ENCODE measurements around the gene TMEM203.

Gene TMEM203

DNA sequence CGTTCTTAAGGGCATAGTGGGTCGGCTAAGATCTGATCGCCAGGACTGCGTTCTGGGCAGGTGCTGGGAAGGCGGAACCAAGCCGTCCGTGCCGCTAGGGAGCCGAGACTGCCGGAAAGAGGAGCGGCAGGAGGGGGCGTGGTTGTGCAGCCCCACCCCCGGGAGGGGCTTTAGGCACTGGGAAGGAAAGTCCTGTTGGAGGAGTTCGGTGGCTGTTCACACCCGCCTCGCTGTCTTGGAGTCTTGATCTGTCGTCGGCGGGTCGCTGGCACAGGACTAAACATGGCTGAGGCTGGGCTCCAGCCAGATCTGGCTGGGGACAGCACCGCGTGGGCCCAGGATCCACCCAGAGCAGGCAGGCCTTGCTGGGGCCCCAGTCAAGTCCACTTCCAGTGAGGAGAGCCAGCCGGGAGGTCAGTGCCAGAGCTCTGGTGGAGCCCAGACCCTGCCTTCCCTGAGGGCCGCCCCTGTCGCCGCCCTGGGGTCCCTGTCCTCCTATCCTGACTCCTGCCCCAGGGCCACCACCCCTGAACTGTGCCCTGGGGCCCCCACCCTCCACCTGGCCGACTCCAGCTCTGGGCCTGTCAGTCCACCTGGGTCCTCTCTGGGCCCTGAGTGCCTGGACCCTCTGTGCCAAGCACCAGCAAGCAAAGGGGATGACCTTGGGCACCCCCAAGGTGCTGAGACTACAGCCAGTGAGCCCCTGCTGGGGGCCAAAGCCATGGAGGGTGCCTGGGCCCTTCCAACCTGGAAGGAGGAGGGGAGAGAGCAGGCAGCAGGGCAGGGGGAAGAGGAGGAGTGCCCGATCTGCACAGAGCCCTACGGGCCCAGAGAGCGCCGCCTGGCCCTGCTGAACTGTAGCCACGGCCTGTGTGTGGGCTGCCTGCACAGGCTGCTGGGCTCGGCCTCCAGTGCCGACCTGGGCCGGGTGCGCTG, 12.1 kb upstream of the TMEM203 start:
- DNase-seq (ENCODE audit: low read depth), result no peak

DNA sequence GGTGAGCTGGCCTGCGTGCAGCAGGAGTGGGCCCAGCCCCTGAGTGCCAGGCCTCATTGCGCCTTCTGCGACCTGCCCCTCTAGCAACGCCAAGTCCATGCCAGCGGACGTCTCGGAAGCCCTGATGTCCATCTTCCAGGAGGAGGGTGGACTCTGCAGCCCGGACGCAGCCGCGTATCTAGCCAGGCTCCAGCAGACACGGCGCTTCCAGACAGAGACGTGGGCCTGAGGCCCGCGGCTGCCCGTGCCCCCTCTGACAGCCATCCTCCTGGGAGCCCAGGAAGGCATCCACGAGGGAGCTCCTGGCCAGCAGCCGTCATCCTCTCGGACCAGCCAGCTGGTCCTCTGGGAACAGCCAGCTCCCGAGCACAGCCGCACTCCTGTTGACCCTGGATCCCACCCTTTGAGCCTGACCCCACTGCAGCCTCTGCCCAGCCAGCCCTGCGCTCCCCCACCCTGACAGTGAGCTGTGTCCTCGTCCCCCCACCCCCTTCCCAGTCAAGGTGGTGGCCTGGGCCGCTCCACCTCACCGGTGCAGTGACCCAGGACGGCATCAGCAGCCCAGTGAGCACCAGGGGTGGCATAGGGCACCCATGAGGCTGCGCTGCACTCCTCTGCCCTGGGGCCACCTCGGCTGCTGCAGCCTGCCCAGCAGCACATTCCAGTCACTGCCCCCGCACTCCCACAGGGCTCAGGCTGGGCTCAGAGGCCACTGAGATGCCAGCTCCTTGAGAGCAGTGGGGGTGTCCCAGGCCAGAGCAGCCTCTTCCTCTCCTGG, 10.9 kb upstream of the TMEM203 start:
- DNase-seq (ENCODE audit: low read depth), result no peak

DNA sequence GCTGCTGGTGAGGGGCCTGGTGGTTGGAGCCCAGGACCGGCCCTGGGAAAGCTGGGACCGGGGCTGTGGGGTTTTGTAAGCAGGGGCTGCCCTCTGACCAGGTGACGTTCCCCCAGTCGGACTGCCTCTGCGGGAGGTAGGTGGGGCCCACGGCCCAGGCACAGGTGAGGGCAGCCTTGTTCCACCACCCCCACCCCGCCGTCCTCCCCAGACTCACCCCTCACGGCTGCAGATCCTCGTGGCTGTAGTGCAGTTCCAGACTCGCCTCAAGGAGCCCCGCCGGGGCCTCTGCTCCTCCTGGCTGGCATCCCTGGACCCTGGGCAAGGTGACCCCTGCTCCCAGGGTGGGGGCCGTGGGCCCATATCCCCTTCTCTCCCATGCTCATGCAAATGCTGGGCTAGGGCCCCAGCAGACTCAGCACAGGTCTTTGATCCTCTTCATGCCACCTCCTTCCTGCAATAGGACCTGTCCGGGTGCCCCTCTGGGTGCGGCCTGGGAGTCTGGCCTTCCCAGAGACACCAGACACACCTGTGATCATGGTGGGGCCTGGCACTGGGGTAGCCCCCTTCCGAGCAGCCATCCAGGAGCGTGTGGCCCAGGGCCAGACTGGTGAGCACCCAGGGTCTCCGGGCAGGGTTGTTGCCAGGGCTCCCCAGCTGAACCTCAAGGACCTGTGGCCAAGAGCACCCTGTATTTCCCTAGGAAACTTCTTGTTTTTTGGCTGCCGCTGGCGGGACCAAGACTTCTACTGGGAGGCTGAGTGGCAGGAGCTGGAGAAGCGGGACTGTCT, 9.9 kb upstream of the TMEM203 start:
- DNase-seq (ENCODE audit: low read depth), result no peak

DNA sequence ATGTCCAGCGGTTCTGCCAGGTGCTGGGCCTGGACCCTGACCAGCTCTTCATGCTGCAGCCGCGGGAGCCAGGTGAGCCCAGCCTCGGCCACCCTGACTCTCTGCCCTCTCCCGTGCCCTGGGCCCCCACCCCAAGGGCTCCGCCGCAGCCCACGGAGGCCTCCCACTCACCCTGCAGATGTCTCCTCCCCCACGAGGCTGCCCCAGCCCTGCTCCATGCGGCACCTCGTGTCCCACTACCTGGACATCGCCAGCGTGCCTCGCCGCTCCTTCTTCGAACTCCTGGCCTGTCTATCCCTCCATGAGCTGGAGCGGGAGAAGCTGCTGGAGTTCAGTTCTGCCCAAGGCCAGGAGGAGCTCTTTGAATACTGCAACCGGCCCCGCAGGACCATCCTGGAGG, 9.2 kb upstream of the TMEM203 start:
- no peak for DNase-seq (ENCODE audit: low read depth)

DNA sequence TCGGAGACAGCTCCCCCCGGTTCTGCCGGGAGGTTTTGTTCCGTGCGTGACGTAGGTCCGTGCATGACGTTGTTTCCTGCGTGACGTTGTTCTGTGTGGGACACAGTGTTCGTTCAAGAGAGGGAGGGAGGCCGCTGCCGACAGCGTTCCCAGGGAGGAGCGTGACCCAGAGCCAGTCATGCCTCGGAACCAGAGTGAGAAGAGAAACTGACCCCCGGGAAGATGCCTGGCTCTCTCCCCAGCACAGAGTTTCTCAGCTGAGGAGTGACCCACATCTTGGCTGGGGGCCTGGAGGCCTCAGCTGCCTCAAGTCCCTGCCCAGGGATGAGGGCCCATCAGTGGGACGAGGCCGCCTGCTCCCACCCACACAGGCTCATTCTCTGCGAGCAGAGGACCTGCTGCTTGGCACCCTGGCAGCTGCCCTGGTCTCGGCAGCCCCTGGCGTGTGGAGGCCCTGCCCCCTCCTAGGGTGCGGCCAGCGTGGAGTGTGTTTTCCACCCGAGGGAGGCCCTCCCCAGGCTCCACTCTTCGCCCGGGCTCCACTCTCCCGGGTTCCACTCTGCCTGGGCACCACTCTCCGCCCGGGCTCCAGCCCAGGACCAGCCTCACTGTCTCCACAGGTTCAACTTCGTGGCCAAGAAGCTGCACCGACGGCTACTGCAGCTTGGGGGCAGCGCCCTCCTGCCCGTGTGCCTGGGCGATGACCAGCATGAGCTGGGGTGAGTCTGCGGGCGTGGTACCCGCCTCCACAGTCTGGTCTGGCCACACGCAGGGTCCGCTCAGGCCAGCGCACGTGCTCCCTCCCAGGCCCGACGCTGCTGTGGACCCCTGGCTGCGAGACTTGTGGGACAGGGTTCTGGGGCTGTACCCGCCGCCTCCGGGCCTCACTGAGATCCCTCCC, 8.0 kb upstream of the TMEM203 start:
- DNase-seq (ENCODE audit: low read depth), result no peak

DNA sequence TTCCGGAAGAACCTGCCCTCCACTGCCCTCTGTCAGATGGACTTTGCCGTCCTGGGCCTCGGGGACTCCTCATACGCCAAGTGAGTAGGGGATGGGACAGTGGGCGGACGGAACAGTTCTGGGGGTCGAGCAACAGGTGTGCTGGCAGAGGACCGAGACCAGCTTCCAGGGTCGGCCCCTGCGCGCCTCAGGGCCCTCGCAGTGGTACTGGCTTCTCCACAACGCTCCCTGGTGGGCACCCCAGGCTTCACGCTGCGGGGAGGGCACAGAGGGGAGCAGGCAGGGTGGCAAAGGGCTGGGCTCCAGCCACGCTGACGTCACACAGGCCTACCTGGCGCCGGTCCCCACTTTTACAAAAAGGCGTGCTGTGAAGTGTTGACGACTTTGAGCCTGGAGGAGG, 7.1 kb upstream of the TMEM203 start:
- DNase-seq (ENCODE audit: low read depth), result no peak

DNA sequence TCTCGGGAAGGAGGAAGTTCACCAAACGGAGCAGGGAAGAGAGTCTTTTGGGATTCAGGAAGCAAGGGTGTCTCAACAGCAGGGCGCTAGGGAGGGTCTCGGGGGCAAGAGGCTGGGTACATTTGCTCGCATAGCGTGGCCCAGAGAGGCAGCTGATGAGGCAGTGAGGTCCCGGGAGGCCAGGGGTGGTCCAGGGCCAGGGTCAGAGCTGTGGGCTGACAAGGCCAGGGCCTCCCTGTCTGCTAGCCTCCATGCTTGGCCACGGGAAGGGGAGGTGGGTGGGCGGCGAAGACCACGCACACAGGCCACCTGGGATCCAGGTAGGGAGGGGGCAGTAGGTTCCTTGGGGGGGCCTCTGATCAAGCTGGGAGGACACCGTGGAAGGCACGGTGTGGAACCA, 6.1 kb upstream of the TMEM203 start:
- DNase-seq (ENCODE audit: low read depth), result no peak

DNA sequence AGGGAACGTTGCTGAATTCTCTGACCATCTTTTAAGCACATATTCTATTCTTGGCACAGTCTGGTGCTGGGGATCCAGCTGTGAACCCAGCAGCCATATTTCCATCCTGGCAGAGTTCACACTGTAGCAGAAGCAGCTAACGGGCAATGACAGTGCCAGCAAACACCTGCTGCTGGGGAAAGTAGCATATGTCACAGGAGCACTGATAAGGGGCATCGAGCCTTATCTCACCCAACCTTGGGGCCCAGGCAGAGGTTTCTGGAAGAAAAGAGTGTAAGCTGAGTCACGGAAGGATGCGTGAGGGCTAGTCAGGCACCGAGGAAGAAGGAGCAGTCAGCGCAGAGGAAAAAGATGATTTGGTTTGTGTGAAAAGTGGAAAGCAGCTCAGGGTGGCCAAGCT, 1.2 kb upstream of the TMEM203 start:
- no peak for DNase-seq (ENCODE audit: low read depth)

DNA sequence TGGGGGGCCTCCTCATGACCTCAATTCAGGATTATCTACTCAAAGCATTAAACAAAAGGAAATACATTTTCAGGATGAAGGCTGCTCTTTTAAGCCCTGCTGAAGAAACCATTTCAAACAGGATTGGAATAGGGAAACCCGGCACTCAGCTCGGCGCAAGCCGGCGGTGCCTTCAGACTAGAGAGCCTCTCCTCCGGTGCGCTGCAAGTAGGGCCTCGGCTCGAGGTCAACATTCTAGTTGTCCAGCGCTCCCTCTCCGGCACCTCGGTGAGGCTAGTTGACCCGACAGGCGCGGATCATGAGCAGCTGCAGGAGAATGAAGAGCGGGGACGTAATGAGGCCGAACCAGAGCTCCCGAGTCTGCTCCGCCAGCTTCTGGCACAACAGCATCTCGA, 720 bp downstream of the TMEM203 start:
- no peak for DNase-seq (ENCODE audit: low read depth)

DNA sequence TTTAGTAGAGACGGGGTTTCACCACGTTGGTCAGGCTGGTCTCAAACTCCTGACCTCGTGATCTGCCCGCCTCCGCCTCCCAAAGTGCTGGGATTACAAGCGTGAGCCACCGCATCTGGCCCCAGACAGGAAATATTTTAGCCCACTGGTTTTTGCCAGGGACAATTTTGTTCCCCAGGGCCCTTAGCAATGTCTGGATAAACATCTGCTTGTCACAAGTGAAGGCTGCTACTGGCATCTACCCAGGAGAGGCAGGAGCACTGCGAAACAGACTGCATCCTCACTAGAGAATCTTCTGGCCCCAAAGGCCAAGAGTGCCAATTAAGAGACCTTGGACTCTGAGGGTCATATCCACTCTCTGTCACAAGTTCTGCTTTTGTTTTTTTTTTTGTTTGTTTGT, 2.5 kb downstream of the TMEM203 start:
- DNase-seq (ENCODE audit: low read depth), result no peak

DNA sequence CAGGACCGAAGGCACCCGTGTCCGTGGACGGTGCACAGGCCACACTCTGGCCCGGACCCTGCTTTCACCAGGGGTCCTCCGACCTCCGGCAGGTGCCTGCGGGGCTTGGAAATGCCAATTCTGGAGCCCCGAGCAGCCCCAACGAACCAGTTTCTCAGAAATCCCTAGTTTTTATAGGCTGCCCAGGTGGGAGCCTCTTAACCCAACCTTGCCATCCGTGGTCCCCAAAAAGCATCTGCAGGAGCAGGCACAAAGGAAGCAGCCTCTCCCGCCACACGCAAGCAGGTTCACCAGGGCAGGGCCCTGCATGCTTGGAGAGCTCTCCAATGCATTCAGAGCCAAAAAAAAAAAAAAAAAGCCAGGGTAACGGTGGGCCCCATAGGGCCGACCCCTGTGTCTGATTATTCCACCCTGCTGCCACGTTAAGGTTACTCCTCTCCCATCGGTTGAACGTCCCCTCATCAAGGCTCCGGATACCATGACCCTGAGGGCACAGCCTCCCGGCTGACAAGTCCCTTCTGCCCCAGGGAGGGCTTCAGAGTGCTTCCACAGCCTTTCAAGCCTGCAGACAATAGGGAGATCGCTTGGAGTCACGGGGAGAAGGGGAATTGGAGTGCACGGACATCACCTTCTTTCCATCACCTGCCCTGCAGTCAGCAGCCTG, 4.1 kb downstream of the TMEM203 start:
- DNase-seq (ENCODE audit: low read depth), result no peak

DNA sequence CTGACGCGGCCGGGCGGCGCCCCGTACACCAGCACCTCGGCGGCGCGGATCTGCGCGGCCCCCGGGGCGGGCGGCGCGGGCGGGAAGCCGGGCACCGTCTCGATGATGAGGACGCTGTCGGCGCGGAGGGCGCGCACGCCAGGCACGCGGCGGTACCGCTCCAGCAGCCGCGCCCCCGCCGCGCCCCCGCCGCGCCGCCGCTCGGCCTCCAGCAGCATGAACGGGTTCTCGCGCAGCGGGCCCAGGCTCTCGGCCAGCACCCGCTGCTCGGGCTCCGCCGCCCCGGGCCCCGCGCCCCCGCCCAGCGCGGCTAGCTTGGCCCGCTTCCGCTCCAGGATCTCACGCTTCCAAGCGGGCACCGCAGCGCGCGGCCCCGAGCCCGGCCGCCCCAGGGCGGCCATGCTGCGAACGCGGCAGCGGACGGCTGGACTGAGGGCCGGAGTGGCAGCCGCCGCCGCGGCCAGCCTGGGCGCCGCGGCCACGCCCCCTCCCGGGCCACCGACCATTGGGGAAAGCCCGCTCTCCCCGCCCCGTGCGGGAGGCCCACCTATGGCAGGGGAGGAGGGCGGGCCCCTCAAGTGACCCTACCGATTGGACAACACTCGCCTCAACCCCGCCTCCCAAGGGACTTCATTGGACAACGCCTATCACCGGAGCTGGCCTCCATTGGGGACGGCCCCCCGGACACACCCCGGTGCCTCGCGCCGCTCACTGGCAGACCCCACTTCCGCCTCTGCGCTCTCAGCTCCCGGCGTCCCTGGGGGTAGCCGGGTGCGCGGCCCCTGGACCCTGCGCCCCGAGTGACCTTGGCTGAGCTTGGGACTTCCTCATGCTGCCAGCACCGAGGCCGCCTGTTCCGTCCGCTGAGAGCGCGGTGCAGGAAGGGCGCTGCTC, 4.9 kb downstream of the TMEM203 start, which contains the start of gene TPRN:
Gene TPRN, minus strand, starts transcription at position 431 of the 894 bp plus-strand sequence. Its CDS starts 30 bp downstream, at position 401.
- DNase-seq (ENCODE audit: low read depth), result peak; percentile 99

DNA sequence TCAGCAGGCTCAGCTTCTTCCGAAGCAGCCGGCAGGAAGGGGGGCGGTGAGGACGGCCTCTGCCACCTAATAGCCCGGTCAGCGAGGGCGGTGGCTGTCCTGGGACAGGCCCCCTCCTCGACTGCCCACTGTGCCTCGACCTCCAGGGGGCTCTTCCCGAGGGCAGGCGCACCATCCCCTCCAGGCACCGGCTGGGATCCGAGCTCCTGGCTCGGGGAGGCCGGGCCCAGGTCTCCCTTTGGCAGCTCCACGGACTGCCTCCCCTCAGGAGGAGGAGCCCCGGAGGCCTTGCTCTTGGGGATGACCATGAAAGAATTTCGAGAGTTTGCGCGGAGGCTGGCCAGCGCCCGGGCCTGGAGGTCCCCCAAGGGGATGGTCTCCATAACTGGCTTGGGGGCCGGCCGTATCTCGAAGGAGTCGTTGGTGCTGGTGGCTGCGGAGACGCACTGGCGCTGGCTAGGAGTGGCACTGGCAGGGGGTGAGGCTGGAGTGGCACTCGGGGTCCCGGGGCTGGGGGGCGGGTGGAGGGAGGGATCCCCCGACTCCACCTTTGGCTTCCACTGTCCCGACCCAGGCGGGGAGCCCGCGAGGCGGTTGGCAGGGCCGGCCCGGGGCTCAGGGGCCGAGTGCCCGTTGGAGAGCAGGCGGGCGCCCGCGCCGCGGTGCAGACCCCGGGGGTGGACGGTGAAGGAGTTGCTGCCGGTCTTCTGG, 5.9 kb downstream of the TMEM203 start:
- DNase-seq (ENCODE audit: low read depth), result no peak

DNA sequence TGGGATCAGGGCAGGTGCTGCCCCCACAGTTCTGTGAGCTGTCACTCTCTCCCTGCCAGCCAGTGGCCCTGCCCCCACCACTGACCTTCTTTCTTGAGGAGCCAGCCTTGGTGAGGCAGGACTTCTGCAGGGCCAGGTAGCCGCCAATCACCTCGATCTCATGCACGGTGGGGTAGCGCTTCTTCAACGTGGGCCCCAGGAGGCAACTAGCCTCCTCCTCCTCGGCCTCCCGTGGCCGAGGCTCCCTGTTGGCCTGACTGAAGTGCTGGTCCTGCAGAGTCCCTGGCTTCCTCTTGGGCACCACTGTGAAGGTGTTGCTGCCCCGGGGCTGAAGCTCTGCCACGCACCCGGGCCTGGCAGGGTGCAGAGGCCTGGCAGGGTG, 6.6 kb downstream of the TMEM203 start:
- DNase-seq (ENCODE audit: low read depth), result no peak

DNA sequence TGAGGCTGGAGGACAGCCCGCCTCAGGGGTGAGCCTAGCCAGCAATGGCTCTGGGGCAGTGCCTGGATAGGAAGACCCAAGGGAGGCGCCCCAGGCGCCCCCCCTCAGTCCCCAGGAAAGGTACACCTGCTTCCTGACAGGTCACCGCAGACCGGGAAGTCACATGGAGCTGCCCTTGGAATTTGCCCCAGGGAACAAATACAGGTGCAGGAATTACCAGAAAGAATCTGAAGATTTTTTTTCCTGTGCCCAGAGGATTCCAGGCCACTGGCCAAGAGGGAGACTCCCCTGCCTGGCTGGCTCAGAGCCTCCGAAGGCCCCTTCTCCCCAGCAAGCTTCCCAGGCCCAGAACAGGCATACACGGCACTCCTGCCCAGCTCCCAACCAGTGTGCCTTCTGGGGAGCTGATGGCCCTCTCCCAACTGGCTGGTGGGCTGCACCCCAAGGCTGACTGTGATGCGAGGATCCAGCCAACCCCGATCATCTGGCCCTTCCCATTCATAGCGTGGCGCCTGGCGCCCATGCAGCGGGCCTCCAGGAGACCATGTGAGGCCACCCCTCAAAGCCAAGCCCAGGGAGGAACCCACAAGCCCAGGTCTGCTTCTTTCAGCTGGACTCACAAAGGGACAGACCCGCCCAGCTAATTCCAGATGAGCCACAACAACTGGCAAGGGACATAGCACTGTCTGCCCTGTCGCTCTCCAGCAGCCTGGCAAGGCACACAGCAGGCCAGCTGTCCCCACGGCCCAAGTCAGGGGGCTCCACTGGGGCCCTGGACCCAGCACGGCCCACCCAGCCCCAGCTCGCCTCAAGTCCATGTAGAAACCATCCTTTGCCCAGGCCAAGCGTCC, 7.2 kb downstream of the TMEM203 start:
- no peak for DNase-seq (ENCODE audit: low read depth)

DNA sequence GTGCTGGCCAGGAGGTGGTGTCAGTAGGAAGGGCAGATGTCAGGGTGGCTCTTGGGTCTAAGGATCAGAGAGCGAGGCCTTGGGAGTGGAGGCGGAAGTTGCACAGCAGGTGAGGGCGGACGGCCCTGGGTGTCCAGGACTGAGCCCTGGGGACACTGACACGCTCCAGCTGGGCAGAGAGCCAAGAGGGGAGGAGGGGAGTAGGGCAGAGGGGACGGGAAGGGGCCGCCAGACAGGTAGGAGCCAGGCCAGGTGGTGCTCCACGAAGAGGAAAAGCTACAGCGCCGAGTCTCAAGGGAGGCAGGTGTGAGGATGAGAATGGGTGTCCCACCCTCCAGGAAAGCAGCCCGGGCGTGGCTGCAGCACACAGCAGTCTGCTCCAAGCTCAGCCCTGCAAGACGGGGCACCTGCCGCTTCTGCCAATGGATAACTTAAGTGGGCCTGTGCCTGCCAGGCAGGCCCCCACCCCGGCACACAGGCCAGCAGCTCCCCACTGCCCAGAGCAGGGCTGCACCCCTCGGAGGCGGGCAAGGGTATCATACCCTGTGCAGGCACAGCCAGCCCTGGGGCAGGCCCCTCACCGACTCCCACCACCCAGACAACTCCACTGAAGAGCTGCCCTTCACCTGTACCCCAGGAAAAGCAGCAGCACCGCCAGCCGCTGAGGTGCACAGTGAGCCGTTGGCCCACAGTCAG, 9.8 kb downstream of the TMEM203 start:
- no peak for DNase-seq (ENCODE audit: low read depth)

DNA sequence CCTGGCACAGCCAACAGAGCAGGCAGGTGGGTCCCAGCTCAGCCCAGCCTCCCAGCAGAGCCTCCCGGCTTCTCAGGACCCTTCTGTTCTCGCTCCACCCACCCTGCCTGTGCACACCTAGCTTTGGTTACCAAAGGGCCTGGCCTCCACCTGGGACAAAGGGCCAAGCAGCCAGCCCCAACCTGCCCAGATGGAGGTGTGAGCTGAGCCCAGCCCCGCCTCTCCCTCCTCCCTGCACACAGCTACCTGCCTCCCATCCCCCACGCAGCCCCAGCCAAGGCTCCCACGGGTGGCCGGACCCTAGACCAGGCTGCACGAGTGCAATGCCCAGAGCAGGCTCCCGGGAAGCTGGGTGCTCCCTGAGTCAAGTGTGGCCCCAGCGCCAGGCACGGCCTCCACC, 10.5 kb downstream of the TMEM203 start:
- DNase-seq (ENCODE audit: low read depth), result no peak

DNA sequence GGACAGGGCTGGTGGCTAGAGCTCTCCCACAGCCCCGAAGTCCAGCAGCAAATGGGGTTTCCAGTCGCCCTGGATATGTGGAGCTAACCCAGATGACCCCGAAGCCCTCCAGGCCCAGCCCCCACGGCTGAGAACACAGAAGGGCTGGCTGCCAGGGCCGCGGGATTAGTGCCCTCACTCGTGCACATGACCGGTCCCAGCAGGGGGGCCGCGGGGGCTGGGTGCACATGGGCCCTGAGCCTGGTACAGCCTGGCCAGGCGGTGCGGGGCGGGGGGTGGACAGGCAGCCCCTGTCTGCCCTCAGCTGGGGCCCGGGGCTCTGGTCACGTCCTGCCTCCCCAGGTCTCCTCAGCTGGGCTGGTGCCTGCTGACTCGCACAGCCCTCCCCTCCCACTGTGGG, 11.1 kb downstream of the TMEM203 start:
- no peak for DNase-seq (ENCODE audit: low read depth)
